Retina (tissue), 1 donor: Measurements from ENCODE around the gene LMAN2.

ENCODE experiments used
- DNase-seq: peaks from one replicate; pipeline ENCODE4 v3.0.0-alpha.2; 2016

LMAN2 gene, protein sequence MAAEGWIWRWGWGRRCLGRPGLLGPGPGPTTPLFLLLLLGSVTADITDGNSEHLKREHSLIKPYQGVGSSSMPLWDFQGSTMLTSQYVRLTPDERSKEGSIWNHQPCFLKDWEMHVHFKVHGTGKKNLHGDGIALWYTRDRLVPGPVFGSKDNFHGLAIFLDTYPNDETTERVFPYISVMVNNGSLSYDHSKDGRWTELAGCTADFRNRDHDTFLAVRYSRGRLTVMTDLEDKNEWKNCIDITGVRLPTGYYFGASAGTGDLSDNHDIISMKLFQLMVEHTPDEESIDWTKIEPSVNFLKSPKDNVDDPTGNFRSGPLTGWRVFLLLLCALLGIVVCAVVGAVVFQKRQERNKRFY

GRCh38 chr5:177351392-177352329 lies at the start of gene LMAN2:
TSS of gene LMAN2 (minus strand) at chr5:177351668. CDS start at chr5:177351647, 21 bp downstream.
- peak; percentile 98 for DNase-seq

- DNase-seq, result peak; percentile 77
Observed at GRCh38 chr5:177399997-177400868, 48.8 kb upstream of the LMAN2 start, which contains the start of gene PFN3. TSS of gene PFN3 (minus strand) at chr5:177400661. CDS start at chr5:177400576, 85 bp downstream.

DNA sequence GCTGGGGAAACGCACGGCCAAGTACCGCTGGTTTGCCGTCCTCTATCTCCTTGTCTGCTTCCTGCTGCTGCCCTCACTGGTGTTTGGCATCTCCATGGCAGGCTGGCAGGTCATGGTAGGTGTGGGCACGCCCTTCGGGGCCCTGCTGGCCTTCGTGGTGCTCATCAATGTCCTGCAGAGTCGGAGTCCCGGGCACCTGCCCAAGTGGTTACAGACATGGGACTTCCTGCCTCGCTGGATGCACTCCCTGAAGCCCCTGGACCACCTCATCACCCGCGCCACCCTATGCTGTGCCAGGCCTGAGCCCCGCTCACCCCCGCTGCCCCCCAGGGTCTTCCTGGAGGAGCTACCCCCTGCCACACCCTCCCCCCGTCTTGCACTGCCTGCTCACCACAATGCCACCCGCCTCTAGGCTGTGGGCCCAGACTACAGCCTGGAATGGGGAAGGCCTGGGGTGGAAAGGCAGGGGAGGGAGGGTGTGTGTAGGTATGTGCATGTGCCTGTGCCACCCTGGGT lies 46.5 kb upstream of the LMAN2 start:
- no peak for DNase-seq

GRCh38 chr5:177396807-177397206 lies 45.3 kb upstream of the LMAN2 start:
- no peak for DNase-seq

- DNase-seq, result no peak
Observed at GRCh38 chr5:177396078-177396477, 44.6 kb upstream of the LMAN2 start.

DNA sequence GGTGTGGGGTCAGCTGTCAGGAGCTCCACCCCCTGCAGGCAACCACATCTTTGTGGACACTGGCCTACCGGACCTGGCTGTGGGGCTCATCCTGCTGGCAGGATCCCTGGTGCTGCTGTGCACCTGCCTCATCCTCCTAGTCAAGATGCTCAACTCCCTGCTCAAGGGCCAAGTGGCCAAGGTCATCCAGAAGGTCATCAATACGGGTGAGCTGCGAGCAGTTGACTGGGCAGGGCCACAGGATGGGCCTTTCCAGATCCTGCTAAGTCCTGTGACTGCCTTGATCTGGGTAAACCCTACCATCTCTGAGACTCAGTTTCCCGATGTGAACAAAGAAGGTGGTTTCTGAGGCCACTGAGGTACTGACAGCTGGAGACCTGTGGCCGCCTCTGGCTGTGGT lies 42.5 kb upstream of the LMAN2 start:
- DNase-seq, result no peak

GRCh38 chr5:177393206-177393765 lies 41.8 kb upstream of the LMAN2 start:
- no peak for DNase-seq

- DNase-seq, result no peak
Observed at GRCh38 chr5:177392765-177393164, 41.3 kb upstream of the LMAN2 start.

DNA sequence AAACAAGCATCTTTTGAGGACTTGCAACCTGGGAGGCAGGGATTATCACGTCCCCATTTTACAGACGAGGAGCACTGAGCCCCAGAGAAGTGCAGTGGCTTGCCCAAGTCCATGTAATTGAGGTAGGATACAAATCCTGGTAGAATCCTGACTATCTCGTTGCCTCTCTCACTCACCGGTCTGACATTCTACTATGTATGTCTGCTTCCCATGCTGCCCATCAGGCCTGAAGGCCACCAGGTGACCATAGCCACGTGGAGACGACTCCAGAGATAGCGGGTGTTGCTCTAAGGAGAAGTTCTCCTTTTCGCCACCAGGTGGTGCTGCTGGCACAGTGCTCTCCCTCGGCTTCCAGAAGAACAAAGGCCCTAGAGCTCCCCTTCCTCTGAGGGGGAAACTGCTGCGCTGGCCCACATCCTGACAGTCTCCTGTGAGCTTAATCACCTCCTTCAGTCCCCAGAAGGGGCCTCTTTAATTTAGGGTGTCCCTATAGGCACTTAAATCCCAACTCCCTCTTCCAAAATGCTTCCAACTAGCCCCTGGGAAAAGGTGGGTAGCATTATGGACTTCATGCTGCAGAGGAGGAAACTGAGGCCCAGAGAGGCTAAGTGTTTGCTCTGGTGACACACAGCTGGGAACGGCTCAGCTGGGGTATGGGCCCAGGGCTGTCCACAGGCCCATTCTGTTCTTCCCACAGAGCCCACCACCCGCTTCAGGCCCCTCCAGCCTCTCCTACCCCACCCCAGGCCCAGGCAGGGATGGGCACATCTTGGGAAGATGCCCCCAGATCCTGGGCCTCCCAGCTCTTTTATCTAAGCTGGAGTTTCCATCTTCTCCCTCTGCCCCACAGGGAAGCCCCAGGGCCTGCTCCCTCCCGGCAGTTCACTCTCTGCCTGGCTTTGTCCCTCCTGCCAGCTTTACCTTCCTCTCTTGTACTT lies 39.2 kb upstream of the LMAN2 start:
- DNase-seq, result peak; percentile 93

DNA sequence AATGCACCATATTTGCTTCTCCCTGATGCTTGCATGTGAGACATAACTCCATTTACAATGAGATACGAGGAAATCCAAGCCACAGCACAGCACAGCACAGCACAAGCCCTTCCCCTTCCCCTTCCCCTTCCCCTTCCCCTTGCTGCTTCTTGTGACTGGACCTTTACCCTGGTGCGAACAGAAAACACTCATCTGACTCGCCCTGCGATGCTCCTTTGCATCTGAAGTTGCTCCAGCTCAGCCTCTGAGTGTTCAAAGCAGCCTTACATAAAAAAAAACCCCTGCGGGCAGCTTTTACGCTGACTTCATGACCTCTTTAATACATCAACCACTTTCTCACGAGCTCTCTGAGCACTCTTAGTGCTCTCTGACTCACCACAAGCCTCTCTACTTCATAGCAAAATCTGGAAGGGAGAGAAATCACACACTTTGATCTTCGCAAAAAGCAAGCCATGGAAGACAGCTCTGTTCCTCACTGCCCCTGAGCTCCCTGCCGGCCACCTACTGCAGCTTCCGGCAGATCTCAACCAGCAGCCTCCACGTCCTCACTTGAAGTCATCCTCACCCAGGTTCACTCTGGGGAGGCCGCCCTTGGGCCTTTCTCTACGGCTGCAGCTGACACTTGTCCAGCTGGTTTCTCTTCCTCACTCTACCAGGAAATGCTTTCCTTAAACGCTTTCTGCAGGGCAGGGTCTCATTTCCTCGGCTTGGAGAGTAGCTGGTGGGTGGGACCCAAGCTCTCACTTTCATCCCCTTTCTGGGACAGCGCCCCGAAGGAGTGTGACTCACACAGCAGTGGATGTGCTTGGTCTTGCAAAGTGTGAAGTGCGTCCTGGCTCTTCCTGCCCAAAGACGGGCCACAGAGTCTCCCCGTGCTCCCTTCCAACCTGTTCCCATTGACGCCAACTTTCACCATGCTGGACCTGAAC lies 38.0 kb upstream of the LMAN2 start:
- no peak for DNase-seq

- DNase-seq, result no peak
Observed at GRCh38 chr5:177388521-177389052, 37.1 kb upstream of the LMAN2 start.

DNA sequence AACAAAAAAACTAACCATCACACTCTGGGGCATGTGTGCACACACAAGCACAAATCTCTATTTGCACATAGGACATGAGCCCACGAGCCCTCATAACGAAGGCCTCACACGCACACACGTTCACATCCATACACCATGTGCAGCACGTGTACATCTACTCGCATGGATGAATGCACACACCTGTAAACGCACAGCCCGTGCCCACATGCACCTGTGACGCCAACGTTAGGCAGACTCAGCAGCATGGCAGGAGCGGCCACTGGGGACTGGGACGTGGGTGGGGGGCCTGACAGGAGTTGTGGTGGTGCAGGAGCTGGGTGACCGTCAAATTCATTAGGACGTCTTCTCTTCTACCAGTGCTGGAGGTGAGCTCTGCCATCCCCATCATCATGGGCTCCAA lies 35.9 kb upstream of the LMAN2 start:
- DNase-seq, result no peak

DNA sequence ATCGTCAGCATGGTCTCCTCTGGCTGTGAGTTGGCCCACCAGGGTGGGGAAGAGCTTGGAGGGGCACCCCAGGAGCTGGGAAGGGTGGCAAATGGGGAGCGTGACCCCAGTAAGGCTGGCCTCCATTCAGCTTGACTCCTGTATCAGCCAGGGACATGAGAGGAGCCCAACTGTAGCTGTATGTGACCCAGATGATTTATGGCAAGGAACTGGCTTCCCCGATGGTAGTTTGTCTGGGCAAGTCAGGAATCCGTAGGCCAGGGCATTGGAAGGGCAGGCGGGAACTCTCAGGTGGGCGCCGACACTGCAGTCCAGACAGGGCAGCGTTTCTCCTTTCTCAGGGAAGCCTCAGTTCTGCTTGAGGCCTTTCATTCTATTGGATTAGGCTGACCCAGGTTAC lies 35.1 kb upstream of the LMAN2 start:
- DNase-seq, result no peak

DNA sequence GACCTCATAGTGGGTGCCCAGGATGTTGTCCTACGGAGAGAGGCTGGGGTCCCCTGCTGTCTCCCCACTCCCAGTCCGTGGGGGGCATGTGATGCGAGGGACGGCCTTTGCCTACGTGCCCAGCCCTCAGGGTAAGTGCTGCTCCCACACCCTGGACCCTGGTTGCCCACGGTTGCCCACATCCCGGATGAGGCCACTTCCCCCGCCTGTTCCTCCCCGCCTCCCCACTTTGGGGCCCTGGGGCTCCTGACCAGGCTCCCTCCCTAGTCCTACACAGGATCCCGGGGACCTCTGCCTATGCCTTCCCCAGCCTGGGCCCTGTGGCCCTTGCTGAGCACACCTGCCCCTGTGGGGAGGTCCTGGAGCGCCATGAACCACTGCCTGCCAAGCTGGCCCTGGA lies 34.3 kb upstream of the LMAN2 start:
- DNase-seq, result no peak

DNA sequence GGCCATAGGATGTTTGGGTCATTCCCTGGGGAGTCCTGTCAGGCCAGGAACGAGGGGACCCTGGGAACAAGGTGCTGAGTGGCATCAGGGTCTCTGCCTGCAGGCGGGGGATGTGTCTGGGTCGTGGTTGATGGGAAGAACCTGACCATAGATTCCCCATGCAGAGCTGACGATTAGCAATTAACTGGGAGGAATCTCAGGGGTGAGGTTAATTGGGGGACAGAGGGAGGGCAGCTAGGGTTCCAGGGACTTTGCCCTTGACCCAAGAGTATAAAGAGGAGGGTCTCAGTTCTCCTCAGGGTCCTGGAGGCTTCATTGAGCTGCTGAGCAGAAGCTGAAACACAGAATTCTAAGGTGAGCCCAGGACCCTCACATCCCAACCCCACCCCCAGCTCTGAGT lies 32.7 kb upstream of the LMAN2 start, which contains the start of gene SLC34A1:
Gene SLC34A1, plus strand, starts transcription at position 301 of the 400 bp plus-strand sequence. CDS start 1,308 bp downstream, outside the sequence.
- no peak for DNase-seq

DNA sequence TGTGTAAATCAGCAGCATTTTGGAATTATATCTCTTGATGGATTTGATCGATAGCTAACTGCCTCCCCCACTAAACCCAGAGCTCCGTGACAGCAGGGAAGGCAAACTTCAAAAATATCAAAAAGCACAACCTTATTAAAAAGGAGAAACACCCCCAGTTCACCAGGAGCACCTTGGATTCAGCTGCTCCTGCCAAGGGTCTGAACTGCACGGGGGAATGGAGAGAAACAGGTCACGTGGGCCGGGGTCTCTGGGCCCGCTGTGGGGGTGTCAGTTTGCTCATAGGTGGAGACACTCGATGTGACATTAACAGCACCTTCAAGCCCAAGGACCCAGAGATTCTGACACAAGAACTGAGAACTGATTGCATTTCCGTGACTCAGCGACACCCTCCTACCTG lies 31.7 kb upstream of the LMAN2 start:
- DNase-seq, result no peak

GRCh38 chr5:177382423-177383029 lies 31.1 kb upstream of the LMAN2 start:
- no peak for DNase-seq

GRCh38 chr5:177380805-177381126 lies 29.3 kb upstream of the LMAN2 start:
- DNase-seq, result no peak
